ENCODE data around the gene JMJD1C. TPM values are rescaled to one million over a fixed set of nuclear protein-coding genes. Genes with fewer than 3 reads are reported as not detected.

JMJD1C gene
- total RNA-seq, 1 donor from 2014 or later = 122 TPM

DNA sequence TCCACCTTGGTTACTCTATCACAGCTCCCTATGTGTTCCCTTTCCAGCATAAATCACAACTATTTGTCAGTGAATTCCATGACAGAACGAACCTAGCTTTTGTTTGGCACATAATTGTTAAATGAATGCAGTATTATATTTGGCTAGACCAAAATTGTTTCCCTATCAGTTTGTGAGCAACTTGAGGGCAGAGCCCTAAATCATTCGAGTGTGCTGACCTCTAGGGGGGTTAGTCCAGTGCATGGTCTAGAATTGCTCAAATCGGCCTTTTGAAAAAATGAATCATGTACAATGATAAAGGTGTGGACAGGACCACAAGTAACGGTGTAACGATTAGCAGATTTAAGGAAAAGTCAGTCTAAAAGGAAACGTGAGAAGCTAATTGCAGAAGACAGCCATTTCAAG, 333.1 kb downstream of the JMJD1C start:
- no peak for DNase-seq (ENCODE audit: low read depth)

DNA sequence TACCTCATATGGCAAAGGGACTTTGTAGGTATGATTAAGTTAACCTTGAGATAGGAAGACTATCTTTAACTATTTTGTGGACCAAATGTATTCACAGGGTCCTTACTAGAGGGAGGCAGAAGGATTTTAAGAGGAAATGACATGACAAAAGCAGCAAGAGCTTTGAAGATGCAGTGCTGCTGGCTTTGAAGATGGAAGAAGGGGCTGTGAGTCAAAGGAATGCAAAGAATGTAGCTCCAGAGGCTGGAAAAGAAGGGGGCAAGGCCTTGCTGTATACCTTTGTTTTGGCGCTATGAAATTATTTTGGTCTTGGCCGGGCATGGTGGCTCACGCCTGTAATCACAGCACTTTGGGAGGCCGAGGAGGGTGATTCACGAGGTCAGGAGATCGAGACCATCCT, 335.9 kb downstream of the JMJD1C start:
- DNase-seq (ENCODE audit: low read depth) = no peak

DNA sequence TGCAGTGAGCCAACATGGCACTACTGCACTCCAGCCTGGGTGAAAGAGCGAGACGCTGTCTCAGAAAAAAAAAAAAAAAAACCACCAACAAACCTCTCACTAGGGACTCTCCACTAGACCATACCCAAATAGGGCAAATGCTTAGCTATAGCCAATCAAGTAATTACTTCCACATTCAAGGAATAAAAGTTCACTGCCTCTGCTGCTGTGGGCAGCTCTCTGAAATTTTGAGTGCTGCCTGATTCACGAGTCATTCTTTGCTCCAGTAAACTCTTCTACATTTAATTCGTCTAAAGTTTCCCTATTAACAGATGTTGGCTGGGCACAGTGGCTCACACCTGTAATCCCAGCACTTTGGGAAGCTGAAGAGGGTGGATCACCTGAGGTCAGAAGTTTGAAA, 337.3 kb downstream of the JMJD1C start:
- DNase-seq (ENCODE audit: low read depth) = peak; percentile 60

DNA sequence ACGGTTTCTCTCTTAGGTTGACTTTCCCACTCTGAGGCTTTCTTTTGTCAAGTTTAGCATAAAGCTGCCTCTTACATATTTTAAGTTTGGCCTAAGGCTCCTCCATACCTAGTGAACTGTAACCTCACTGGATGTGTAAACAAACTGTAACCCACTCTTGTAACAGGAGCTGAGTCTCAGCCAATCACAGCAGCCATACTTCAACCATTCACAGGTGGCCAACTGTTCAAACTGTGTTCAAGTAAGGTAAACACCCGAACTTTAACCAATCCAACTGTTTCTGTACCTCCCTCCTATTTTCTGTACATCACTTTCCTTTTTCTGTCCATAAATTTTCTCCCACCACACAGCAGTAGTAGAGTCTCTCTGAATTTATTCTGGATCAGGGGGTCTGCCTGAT, 340.3 kb downstream of the JMJD1C start:
- DNase-seq (ENCODE audit: low read depth) = peak; percentile 17

DNA sequence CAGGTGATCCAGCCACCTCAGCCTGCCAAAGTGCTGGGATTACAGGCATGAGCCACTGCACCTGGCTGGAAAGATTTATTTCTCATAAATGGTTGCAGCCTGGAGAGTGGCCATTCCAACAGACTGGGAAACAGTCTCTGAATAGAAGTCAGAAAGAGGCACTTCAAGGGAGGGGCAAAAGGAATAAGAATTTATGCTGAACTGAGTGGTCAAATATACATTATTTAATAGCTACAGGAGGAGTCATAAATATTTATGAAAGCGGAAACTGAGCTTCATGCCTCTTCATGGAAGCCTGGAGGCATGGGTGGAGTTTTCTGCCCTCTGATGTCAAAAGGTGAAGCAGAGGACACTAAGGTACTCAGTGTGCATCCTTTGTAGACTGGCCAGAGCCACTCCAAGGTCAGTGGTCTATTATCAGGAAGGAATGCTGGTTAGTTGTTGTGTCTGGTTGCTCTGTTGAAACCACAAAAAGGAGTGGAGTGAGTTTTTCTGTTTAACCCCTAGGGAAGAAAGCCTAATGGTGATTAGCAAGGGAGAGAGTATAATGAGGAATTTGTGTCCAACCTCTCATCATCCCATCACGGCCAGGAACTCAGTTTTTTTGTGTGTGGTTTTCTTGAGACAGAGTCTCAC, 341.9 kb downstream of the JMJD1C start:
- DNase-seq (ENCODE audit: low read depth) = no peak

- DNase-seq (ENCODE audit: low read depth) = peak; percentile 29
These were observed 345.2 kb downstream of the JMJD1C start for GRCh38 chr10:63120554-63120953.

GRCh38 chr10:63119041-63119440, 346.7 kb downstream of the JMJD1C start:
- no peak for DNase-seq (ENCODE audit: low read depth)

Other genes starting within 250 kb of the JMJD1C start
- gene REEP3, start 55.4 kb upstream of the JMJD1C start, total RNA-seq = 85.7 and 90.6 TPM in 2 replicates